Activated CD4-positive, alpha-beta T cell treated with anti-CD3 and anti-CD28 coated beads for 24 hours (primary cell): Measurements from ENCODE around the gene SH3TC1.

ENCODE experiments used
- DNase-seq, 2 donors: peaks; one replicate each; pipeline ENCODE4 v3.0.0-alpha.2; 2020; ENCODE audit warnings: low read depth in 2 of 2

SH3TC1 gene

DNA sequence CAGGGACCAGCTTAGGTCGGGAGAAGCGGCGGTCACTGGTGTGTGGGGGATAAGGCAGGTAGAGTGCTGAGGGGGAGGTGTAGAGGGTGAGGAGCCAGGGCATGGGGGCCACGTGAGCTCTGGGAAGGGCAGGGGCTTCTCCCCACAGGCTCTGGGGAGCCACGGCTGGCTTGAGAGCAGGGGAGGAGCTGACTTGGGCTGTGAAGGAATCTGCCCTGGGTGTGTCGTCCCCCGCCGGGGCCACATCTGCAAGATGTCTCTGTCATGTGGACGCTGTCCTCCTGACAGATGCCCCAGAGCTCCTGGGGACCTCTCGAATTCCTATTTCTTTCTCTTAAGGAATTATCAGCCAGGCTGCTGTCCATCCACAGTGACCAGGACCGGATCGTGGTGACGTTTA is 15.0 kb downstream of the SH3TC1 start:
- DNase-seq = no peak

GRCh38 chr4:8215001-8215427 is 15.9 kb downstream of the SH3TC1 start:
- no peak for DNase-seq

GRCh38 chr4:8215641-8216442 is 16.8 kb downstream of the SH3TC1 start:
- DNase-seq = no peak

DNA sequence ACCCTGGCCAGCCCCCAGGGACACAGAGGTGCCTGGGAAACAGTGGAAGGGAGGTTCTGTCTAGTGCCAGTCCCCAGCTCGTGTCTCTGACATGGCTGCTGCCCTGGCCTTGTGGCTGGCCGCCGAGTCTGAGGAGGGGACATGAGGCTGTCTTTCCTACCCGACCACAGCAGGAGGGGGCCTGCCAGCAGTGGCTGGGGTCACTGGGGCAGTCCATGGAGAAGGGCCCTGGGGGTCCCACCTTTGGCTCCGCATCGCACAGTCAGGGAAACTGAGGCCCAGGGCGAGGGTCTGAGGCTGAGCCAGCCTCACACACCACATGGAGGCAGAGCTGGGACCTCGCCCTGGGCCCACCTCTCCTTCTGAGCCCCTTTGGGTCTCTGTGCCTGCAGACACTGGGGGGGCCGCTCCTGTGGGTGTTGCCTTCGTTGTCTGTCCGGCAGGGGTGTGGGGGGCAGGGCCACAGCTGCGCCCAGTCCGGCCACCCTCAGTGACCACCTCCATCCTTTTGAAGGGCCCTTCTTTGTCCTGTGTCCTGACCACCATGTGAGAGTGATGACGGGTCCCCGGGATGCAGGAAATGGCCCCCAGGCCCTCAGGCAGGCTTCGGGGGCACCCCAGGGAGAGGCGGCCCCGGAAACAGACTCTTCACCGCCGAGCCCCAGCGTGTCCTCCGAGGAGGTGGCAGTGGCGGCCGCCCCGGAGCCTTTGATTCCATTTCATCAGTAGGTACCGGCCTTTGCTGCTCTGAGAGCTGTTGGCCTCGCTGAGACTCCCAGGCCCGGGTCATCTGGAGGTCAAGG is 17.6 kb downstream of the SH3TC1 start:
- no peak for DNase-seq

DNA sequence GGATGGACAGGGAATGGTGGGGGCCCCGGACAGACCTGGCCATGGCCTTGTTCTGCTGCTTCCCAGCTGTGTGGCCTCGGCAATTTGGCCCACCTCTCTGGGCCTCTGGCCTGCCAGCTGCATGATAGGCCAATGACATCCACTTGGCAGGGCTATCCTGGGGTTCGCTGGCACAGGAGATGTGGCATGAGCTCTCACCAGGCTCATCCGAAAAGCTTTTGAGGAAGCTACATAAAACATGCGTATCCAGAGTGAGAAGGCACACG is 18.1 kb downstream of the SH3TC1 start:
- DNase-seq = no peak

DNA sequence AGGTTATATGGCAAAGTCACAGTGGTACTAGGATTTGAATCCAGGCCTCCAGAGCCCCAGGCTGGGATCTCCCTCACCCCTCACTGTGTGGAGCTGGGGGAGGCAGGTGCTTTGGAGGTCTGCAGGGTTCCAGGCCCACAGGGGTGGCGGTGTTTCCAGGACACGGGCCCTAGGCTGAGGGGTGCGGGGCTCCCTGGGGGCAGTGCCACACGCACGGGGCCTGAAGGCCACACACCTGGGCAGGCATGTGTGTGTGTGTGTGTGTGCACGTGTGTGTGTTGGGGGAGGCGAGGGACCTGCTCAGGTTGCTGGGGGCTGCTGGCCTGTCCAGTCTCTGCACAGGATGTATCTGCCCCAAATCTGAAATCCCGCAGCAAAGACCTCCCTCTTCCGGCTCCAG is 18.8 kb downstream of the SH3TC1 start:
- no peak for DNase-seq

- DNase-seq = no peak
Observed at GRCh38 chr4:8218371-8219031, 19.4 kb downstream of the SH3TC1 start.

GRCh38 chr4:8219236-8219635 is 20.1 kb downstream of the SH3TC1 start:
- DNase-seq = no peak

GRCh38 chr4:8220661-8221450 is 21.8 kb downstream of the SH3TC1 start:
- no peak for DNase-seq

DNA sequence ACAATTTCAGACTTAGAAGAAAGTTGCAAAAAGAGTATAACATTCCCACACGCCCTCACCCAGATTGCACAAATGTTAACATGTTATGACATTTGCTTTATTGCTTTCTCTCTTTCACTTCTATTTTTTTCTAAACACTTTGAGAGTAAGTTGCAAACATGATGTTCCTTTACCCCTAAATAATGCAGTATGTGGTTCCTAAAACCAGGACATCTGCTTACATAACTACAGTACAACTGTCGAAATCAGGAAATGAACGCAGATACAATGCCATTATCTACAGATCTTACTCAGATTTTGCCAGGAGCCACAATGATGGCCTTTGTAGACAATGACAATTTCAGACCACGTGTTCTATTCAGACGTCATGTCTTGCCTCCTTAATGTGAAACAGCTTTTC is 22.4 kb downstream of the SH3TC1 start:
- DNase-seq = no peak

- no peak for DNase-seq
Observed at GRCh38 chr4:8221985-8222384, 22.9 kb downstream of the SH3TC1 start.

DNA sequence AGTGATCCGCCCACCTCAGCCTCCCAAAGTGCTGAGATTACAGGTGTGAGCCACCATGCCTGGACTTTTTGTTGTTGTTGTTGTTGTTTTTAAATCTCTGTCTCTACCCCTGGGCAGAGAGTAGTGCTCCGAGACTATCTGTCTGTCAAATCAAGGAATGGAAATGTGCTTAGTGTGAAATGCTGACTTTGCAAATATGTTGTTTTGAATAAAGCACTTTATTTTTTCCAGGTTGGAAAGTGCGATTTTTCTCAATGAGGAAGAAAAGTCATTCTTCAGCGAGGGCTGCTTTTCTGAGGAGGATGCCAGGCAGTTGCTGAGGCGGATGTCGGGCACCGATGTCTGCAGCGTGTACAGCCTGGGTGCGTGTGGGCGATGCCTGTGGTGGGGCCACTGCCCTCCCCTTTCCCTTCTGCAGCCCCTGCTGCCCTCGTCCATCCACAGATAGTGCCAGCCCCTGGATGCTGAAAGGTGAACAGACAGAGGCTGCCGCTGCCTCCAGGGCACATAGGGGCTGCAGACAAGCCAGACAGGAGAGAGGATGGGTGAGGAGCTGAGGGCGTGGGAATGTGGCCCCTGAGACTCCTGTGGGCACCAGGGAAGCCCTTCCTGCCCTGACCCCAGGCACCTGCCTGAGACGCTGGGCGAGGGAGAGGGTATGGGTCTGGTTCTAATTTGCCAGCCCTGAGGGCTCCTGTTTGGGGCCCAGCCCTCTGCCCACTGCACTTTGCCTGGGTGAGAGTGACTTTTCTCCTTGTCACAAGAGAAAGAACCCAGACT is 23.7 kb downstream of the SH3TC1 start:
- DNase-seq = no peak

DNA sequence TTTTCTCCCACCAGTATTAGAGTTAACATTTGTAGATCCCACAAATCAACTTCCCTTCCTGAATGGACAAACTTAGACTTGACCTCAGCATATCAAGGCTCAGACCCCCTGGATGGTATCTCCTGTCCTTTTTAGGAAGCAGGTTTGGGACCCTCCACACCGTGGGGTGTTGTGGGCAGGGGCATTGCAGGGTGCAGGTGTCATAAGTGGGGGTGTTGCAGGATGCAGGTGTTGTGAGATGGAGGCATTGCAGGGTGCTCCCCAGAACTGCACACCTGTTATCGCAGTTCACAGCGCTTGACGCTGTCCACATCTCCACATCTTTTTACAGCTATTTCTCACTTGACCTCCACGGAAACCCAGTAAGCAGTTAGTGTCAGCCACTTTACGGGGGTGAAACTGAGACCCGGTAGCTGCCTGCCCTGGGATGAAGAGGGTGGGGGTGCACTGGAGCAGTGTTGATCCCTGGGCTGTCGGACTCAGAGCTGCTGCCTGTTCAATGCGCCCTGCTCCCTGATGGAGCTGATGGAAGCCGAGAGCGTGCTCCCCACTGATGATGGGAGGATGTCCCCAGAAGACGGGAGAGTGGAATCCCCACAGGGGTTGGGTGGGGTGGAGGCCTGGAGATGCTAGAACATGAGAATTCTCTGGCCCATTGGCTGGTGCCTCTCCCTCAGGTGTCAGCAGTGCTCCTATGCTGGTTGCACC is 25.3 kb downstream of the SH3TC1 start:
- no peak for DNase-seq

DNA sequence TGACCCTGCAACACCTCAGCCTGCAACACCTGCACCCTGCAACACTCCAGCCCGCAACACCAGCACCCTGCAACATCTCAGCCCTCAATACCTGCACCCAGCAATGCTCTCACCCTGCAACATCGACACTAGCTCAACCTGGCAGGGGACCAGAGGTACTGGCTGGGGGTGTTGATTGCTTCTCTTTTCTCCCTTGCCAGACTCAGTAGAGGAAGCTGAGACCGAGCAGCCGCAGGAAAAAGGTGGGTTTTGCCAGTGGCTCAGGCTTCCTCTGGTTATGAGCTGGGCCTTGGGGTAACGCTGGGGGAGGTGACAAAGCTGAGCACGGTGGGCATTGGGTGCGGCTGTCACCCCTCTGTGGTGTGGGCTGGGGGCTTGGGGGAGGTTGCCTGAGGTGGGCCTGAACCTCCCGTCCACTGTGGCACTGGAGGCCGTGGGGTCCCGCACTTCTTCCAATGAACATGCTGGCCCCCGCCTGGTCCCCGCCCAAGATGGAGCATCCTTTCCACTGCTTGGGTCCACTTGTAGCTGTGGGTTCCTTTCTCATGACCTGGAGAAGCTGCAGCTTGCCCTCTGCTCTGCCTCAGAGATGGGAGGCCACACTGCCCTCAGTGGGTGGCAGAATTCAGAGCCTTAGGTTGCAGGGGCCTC is 26.0 kb downstream of the SH3TC1 start:
- no peak for DNase-seq

- no peak for DNase-seq
Observed at GRCh38 chr4:8225706-8226443, 26.8 kb downstream of the SH3TC1 start.

DNA sequence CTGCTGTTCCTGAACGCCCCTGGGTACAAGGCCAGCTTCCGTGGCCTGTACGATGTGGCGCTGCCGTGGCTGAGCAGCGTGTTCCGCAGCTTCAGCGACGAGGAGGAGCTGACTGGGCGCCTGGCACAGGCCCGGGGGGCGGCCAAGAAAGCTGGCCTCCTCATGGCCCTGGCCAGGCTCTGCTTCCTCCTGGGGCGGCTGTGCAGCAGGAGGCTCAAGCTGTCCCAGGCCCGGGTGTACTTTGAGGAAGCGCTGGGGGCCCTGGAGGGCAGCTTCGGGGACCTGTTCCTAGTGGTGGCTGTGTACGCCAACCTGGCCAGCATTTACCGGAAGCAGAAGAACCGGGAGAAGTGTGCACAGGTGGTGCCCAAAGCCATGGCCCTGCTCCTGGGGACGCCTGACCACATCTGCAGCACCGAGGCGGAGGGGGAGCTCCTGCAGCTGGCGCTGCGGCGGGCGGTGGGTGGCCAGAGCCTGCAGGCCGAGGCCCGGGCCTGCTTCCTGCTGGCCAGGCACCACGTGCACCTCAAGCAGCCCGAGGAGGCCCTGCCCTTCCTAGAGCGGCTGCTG is 28.2 kb downstream of the SH3TC1 start:
- no peak for DNase-seq

DNA sequence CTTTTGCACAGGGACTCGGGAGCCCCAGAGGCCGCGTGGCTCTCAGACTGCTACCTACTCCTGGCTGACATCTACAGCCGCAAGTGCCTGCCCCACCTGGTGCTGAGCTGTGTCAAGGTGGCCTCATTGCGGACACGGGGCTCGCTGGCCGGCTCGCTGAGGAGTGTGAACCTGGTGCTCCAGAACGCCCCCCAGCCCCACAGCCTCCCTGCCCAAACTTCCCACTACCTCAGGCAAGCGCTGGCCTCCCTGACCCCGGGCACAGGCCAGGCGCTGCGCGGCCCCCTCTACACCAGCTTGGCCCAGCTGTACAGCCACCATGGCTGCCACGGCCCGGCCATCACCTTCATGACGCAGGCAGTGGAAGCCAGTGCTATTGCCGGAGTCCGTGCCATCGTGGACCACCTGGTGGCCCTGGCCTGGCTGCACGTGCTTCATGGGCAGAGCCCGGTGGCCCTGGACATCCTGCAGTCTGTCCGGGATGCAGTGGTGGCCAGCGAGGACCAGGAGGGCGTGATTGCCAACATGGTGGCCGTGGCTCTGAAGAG is 28.8 kb downstream of the SH3TC1 start:
- DNase-seq = no peak

DNA sequence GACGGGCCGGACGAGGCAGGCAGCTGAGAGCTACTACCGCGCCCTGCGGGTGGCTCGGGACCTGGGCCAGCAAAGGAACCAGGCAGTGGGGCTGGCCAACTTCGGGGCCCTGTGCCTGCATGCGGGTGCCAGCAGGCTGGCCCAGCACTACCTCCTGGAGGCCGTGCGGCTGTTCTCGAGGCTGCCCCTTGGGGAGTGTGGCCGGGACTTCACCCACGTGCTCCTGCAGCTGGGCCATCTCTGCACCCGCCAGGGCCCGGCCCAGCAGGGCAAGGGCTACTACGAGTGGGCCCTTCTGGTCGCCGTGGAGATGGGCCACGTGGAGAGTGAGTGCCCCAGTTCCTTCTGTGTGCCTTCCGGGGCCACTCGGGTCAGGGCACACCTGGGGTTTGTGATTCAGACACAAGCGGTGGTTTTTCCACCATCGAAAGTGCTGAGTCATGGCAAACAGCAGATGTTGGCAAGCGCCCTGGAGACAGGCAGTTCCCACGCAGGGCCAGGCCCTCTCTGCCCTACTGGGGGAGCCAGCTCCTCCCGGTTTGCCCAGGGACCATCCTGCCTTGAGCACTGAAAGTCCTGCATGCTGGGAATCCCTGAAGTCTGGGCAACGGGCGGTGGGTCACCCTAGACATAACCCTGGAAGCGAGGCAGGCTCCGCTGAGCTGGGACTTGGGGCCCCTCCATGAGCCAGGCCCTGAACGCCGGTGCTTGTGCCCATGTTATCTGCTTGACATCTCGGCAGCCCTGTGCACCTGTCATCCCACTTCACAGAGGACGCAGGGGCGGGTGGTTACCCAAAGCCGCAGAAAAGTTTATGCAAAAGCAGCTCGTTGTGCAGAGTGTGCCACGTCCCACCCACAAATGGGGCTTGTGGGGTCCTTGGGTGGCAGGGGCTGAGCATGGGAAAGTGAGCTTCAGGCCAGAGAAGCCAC is 29.5 kb downstream of the SH3TC1 start:
- peak; percentile 60 to 63 for DNase-seq
